HCT116 (cell line): Measurements from ENCODE around the gene RCOR1. TPM values are rescaled to one million over a fixed set of nuclear protein-coding genes. Genes with fewer than 3 reads are reported as not detected.

ENCODE experiments used
- ATAC-seq: fragments of 200-7000 bp; cut with Tn5 transposase; 2 replicates; pipeline ENCODE4 v1.9.1; 2020; ENCODE audit warnings: mild to moderate bottlenecking, moderate library complexity
- BruUV-seq: library from RNA; stranded (reverse); fragments of 400-500 nt; replicated peaks from 2 replicates; lab custom pipeline; 2021; lab: Mats Ljungman, UMichigan
- CTCF ChIA-PET: fragments of 300-600 bp; sonication (Branson Sonifier 250); formaldehyde crosslinking; loops from one replicate; lab custom pipeline; 2021; ENCODE audit warnings: antibody characterized with exemption; lab: Charles Lee
- POLR2A ChIA-PET: fragments of 300-600, 350-600 bp; sonication (Branson Sonifier 250); formaldehyde crosslinking; loops from one replicate; lab custom pipeline; 2021; ENCODE audit warnings: antibody characterized with exemption; lab: Charles Lee
- RAD21 ChIA-PET, 2 experiments: fragments of 300-600 bp; sonication (Branson Sonifier 250); formaldehyde crosslinking; loops; one replicate each; lab custom pipeline; 2023; ENCODE audit warnings: low total read pairs in 2 of 2; ENCODE audit not compliant: uncharacterized antibody in 2 of 2, unreplicated experiment in 2 of 2, low non-redundant PET in 1 of 2; lab: Charles Lee
- DNase-seq: peaks from one replicate; pipeline ENCODE4 v3.0.0-alpha.2; 2010; ENCODE audit warnings: low read depth, low spot score
- H2AFZ ChIP-seq: fragments of 200-600 bp; shearing (Covaris generic), sonication (generic); 2 replicates; pipeline ENCODE4 v1.6.1; 2017; ENCODE audit warnings: low read depth, mixed run types, mixed read lengths, antibody characterized with exemption, low read length; ENCODE audit not compliant: poor library complexity, severe bottlenecking
- H3K27ac ChIP-seq: 2 replicates; pipeline ENCODE4 v1.5.1; 2012; ENCODE audit warnings: low read depth, low read length
- H3K27me3 ChIP-seq: fragments of 200-600 bp; sonication (generic); 2 replicates; pipeline ENCODE4 v1.6.1; 2016; ENCODE audit warnings: mixed run types, low read length, mixed read lengths; ENCODE audit not compliant: insufficient read depth
- H3K36me3 ChIP-seq, 2 experiments: fragments of 200-500 bp in 1 of 2; fragments of 200-600 bp in 1 of 2; sonication (Bioruptor generic) in 1 of 2; sonication (generic) in 1 of 2; 2 replicates each; pipeline versions ENCODE4 v1.5.1 to v1.6.1; 2014 to 2016; ENCODE audit warnings: low read length in 2 of 2, inconsistent platforms in 1 of 2, mixed read lengths in 1 of 2, mixed run types in 1 of 2; ENCODE audit not compliant: insufficient read depth in 2 of 2, control insufficient read depth in 1 of 2
- H3K4me1 ChIP-seq, 2 experiments: fragments of 200-600 bp in 1 of 2; sonication (generic) in 1 of 2; 2 replicates each; pipeline versions ENCODE4 v1.5.1 to v1.6.1; 2012 to 2017; ENCODE audit warnings: low read length in 2 of 2, inconsistent platforms in 1 of 2, mild to moderate bottlenecking in 1 of 2, mixed read lengths in 1 of 2, mixed run types in 1 of 2, moderate library complexity in 1 of 2; ENCODE audit not compliant: insufficient read depth in 2 of 2, control insufficient read depth in 1 of 2
- H3K4me2 ChIP-seq: fragments of 200-600 bp; sonication (generic); 2 replicates; pipeline ENCODE4 v1.6.1; 2017; ENCODE audit warnings: mixed run types, low read length, mixed read lengths
- H3K4me3 ChIP-seq, 2 experiments: fragments of 200-600 bp in 1 of 2; sonication (generic) in 1 of 2; replicated peaks in 1 of 2; 2 replicates each; pipeline ENCODE4 v1.5.1; 2011 to 2016; ENCODE audit warnings: low read length in 2 of 2, control low read depth in 1 of 2, low read depth in 1 of 2, mild to moderate bottlenecking in 1 of 2, mixed read lengths in 1 of 2, mixed run types in 1 of 2
- H3K79me2 ChIP-seq: fragments of 200-600 bp; sonication (generic); 2 replicates; pipeline ENCODE4 v1.6.1; 2017; ENCODE audit warnings: mild to moderate bottlenecking, mixed run types, low read length, moderate library complexity, mixed read lengths; ENCODE audit not compliant: insufficient read depth
- H3K9ac ChIP-seq: fragments of 200-600 bp; sonication (generic); 2 replicates; pipeline ENCODE4 v1.6.1; 2016; ENCODE audit warnings: low read length, mixed read lengths
- H3K9me2 ChIP-seq: fragments of 200-600 bp; sonication (generic), shearing (Covaris generic); 2 replicates; pipeline ENCODE4 v1.6.1; 2017; ENCODE audit warnings: mixed run types, mild to moderate bottlenecking, moderate library complexity; ENCODE audit not compliant: insufficient read depth
- H3K9me3 ChIP-seq, 2 experiments: fragments of 200-500 bp in 1 of 2; fragments of 200-600 bp in 1 of 2; sonication (Bioruptor generic) in 1 of 2; sonication (generic) in 1 of 2; 2 replicates each; pipeline ENCODE4 v1.6.1; 2014 to 2017; ENCODE audit warnings: low read length in 2 of 2, mixed read lengths in 2 of 2, inconsistent platforms in 1 of 2, low read depth in 1 of 2, mild to moderate bottlenecking in 1 of 2, mixed run types in 1 of 2, moderate library complexity in 1 of 2; ENCODE audit not compliant: control insufficient read depth in 1 of 2, insufficient read depth in 1 of 2
- H4K20me1 ChIP-seq: fragments of 200-600 bp; sonication (generic), shearing (Covaris generic); 2 replicates; pipeline ENCODE4 v1.6.1; 2017; ENCODE audit warnings: mixed run types, mild to moderate bottlenecking, moderate library complexity; ENCODE audit not compliant: insufficient read depth
- ATF3 ChIP-seq: IDR thresholded peaks from 2 replicates; pipeline ENCODE4 v1.6.1; 2012
- CBX3 ChIP-seq: IDR thresholded peaks from 2 replicates; pipeline ENCODE4 v1.6.1; 2012; ENCODE audit warnings: low read depth
- CEBPB ChIP-seq: IDR thresholded peaks from 2 replicates; pipeline ENCODE4 v1.6.1; 2012; ENCODE audit warnings: low read depth
- EGR1 ChIP-seq: IDR thresholded peaks from 2 replicates; pipeline ENCODE4 v1.6.1; 2012; ENCODE audit warnings: low read depth
- EZH2 ChIP-seq: fragments of 200-600 bp; sonication (generic); IDR thresholded peaks from 2 replicates; pipeline ENCODE4 v1.6.1; 2017; ENCODE audit warnings: antibody characterized with exemption, mixed run types
- EZH2phosphoT487 ChIP-seq: fragments of 200-600 bp; IDR thresholded peaks from 2 replicates; pipeline ENCODE4 v1.6.1; 2018; ENCODE audit warnings: antibody characterized with exemption, borderline replicate concordance
- FOSL1 ChIP-seq: IDR thresholded peaks from 2 replicates; pipeline ENCODE4 v1.6.1; 2012; ENCODE audit warnings: low read depth
- JUND ChIP-seq: IDR thresholded peaks from 2 replicates; pipeline ENCODE4 v1.6.1; 2012
- MAX ChIP-seq: IDR thresholded peaks from 2 replicates; pipeline ENCODE4 v1.6.1; 2012
- POLR2A ChIP-seq: IDR thresholded peaks from 2 replicates; pipeline ENCODE4 v1.7.0; 2011; ENCODE audit warnings: borderline replicate concordance; ENCODE audit not compliant: insufficient read depth, insufficient read length; ENCODE audit errors: extremely low read depth
- POLR2AphosphoS5 ChIP-seq: IDR thresholded peaks from 2 replicates; pipeline ENCODE4 v1.6.1; 2011; ENCODE audit warnings: mild to moderate bottlenecking, low read depth, low read length, moderate library complexity
- RAD21 ChIP-seq: IDR thresholded peaks from 2 replicates; pipeline ENCODE4 v1.6.1; 2012; ENCODE audit warnings: low read depth, mild to moderate bottlenecking
- SIN3A ChIP-seq: IDR thresholded peaks from 2 replicates; pipeline ENCODE4 v1.6.1; 2012; ENCODE audit warnings: low read depth
- TCF7L2 ChIP-seq: IDR thresholded peaks from 2 replicates; pipeline ENCODE4 v1.7.0; 2011; ENCODE audit warnings: borderline replicate concordance, inconsistent platforms; ENCODE audit not compliant: insufficient read depth, insufficient read length; ENCODE audit errors: extremely low read depth
- YY1 ChIP-seq: IDR thresholded peaks from 2 replicates; pipeline ENCODE4 v1.6.1; 2011; ENCODE audit warnings: low read length, low read depth, moderate library complexity, mild to moderate bottlenecking; ENCODE audit not compliant: insufficient replicate concordance; ENCODE audit errors: extremely low read depth
- intact Hi-C: fragments of 100-400 bp; cut with micrococcal nuclease; formaldehyde crosslinking; loops from 2 replicates; pipeline ENCODE4 v1.10.0; 2022
- total RNA-seq: library from RNA; stranded (reverse); gene quantifications from one replicate; pipeline ENCODE4 v1.2.1, GENCODE V29; 2021; ENCODE audit not compliant: unreplicated experiment
- TF ChIP-seq, protein P1 (sequence below): IDR thresholded peaks from 2 replicates; pipeline ENCODE4 v1.6.1; 2012; ENCODE audit warnings: low read depth
- TF ChIP-seq, protein P2 (sequence below): IDR thresholded peaks from 2 replicates; pipeline ENCODE4 v1.6.1; 2011; ENCODE audit warnings: mild to moderate bottlenecking, low read length, moderate library complexity; ENCODE audit not compliant: insufficient replicate concordance; ENCODE audit errors: extremely low read depth

The RCOR1 gene
- total RNA-seq, 1 experiment from 2014 or later = 30.7 TPM

DNA sequence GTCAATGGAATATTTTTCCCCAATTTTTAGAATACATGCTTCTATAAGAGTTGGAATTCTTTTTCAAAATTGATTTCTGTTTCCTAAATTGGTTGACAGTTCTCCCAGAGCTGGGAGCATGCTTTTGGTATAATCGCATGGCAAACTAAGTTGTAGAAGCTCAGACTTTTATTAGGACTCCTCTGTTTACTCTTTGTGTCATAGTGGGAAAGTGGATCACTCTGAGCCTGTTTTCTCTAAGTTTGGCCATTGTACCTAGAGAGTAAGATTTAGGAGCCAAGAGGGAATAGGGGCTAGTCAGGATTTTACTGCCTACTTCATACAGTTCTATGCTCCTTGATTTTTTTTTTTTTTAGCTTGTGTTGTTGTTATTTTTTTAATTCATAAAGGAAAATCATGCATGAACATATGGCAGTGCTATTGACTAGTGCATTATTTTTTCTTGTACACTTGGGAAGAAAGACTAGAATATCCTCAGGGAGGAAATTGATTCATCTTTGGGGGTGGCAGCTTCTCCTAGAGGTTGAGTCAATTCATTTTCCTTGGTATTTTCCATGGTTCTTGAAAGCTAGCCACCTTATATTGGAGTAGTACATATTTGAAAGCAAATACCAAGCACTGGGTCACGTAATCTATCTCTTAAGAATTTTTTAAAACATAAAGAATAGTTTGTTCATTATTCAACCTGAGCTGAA is 107.1 kb downstream of the RCOR1 start:
- no peaks in the 10 kb centered on the region for H3K27me3 ChIP-seq
- no peaks in the 10 kb centered on the region for H3K9me3 ChIP-seq
- intact Hi-C loops = no loop called here
- H2AFZ ChIP-seq = no peak overlapping the region
- H3K9ac ChIP-seq = no peak overlapping the region
- H3K4me3 ChIP-seq = no peak overlapping the region
- no peak overlapping the region for H3K27ac ChIP-seq
- no peak for TF ChIP-seq EGR1
- TF ChIP-seq EZH2phosphoT487 = no peak
- no peak for TF ChIP-seq FOSL1
- no peak for TF ChIP-seq MAX
- no peak for TF ChIP-seq EZH2
- TF ChIP-seq, protein P1, sequence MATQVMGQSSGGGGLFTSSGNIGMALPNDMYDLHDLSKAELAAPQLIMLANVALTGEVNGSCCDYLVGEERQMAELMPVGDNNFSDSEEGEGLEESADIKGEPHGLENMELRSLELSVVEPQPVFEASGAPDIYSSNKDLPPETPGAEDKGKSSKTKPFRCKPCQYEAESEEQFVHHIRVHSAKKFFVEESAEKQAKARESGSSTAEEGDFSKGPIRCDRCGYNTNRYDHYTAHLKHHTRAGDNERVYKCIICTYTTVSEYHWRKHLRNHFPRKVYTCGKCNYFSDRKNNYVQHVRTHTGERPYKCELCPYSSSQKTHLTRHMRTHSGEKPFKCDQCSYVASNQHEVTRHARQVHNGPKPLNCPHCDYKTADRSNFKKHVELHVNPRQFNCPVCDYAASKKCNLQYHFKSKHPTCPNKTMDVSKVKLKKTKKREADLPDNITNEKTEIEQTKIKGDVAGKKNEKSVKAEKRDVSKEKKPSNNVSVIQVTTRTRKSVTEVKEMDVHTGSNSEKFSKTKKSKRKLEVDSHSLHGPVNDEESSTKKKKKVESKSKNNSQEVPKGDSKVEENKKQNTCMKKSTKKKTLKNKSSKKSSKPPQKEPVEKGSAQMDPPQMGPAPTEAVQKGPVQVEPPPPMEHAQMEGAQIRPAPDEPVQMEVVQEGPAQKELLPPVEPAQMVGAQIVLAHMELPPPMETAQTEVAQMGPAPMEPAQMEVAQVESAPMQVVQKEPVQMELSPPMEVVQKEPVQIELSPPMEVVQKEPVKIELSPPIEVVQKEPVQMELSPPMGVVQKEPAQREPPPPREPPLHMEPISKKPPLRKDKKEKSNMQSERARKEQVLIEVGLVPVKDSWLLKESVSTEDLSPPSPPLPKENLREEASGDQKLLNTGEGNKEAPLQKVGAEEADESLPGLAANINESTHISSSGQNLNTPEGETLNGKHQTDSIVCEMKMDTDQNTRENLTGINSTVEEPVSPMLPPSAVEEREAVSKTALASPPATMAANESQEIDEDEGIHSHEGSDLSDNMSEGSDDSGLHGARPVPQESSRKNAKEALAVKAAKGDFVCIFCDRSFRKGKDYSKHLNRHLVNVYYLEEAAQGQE = no peak
- TF ChIP-seq JUND = no peak
- TF ChIP-seq, protein P2, sequence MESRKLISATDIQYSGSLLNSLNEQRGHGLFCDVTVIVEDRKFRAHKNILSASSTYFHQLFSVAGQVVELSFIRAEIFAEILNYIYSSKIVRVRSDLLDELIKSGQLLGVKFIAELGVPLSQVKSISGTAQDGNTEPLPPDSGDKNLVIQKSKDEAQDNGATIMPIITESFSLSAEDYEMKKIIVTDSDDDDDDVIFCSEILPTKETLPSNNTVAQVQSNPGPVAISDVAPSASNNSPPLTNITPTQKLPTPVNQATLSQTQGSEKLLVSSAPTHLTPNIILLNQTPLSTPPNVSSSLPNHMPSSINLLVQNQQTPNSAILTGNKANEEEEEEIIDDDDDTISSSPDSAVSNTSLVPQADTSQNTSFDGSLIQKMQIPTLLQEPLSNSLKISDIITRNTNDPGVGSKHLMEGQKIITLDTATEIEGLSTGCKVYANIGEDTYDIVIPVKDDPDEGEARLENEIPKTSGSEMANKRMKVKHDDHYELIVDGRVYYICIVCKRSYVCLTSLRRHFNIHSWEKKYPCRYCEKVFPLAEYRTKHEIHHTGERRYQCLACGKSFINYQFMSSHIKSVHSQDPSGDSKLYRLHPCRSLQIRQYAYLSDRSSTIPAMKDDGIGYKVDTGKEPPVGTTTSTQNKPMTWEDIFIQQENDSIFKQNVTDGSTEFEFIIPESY = no peak
- TF ChIP-seq TCF7L2 = no peak
- TF ChIP-seq ATF3 = no peak
- no peak for TF ChIP-seq CBX3
- no peak for TF ChIP-seq SIN3A
- TF ChIP-seq CEBPB = no peak
- no peak for TF ChIP-seq RAD21
- no peak for TF ChIP-seq YY1
- TF ChIP-seq POLR2A = no peak
- TF ChIP-seq POLR2AphosphoS5 = no peak
- CTCF ChIA-PET = no interaction called here
- peaks cover 5% of the 10 kb centered on the region; the same call in 1 of the 2 replicates for H4K20me1 ChIP-seq
- H3K4me1 ChIP-seq = no peaks in the 10 kb centered on the region; a peak in 3 of 4 replicates
- BruUV-seq = no TSS peak
- H3K4me2 ChIP-seq = no peak overlapping the region
- ATAC-seq (no peak), DNase-seq (no peak)
- H3K79me2 ChIP-seq = peaks cover 78% of the 10 kb centered on the region
- POLR2A ChIA-PET = no interaction called here
- H3K9me2 ChIP-seq = no peaks in the 10 kb centered on the region
- peaks cover 0 to 12% of the 10 kb centered on the region in 2 experiments; a peak in 1 of 4 replicates for H3K36me3 ChIP-seq
- RAD21 ChIA-PET = no interaction called here
